HepG2 (cell line): ENCODE data around the gene FIBP. TPM values are rescaled to one million over a fixed set of nuclear protein-coding genes. Genes with fewer than 3 reads are reported as not detected.

Experiments
- ATAC-seq: fragments of 200-7000 bp; cut with Tn5 transposase; 3 replicates; pipeline ENCODE4 v1.9.1; 2020; ENCODE audit warnings: mild to moderate bottlenecking, moderate library complexity
- BruUV-seq: library from RNA; stranded (reverse); fragments of 400-500 nt; replicated peaks from 2 replicates; lab custom pipeline; 2021; lab: Mats Ljungman, UMichigan
- CTCF ChIA-PET: fragments of 300-600 bp; formaldehyde crosslinking; extraction: SDS; loops from one replicate; lab custom pipeline; 2021; ENCODE audit warnings: low total read pairs, inconsistent platforms, low intra/inter-chr PET ratio; lab: Yijun Ruan, JAX
- POLR2A ChIA-PET: fragments of 350-600 bp; sonication (Branson Sonifier 250); formaldehyde crosslinking; loops from one replicate; lab custom pipeline; 2020; ENCODE audit warnings: antibody characterized with exemption, inconsistent platforms; lab: Yijun Ruan, JAX
- DNase-seq: peaks from one replicate; pipeline ENCODE4 v3.0.0-alpha.2; 2015; ENCODE audit warnings: low spot score
- FAIRE-seq: peaks from 3 replicates; lab custom pipeline; 2011; peaks lifted over from hg19 to GRCh38; lab: Jason Lieb, UNC
- H2AFZ ChIP-seq: one replicate; pipeline ENCODE4 v1.6.1; 2011; ENCODE audit warnings: low read length, inconsistent platforms
- H3K27ac ChIP-seq: fragments of 300-600 bp; 3 replicates; pipeline ENCODE4 v1.8.0; 2011; ENCODE audit warnings: mixed run types, mild to moderate bottlenecking, mixed read lengths, low read length, inconsistent platforms; ENCODE audit not compliant: insufficient read depth; ENCODE audit errors: extremely low read length
- H3K27me3 ChIP-seq, 2 experiments: fragments of 200-600 bp in 1 of 2; 2 replicates in 1 of 2; 3 replicates in 1 of 2; pipeline versions ENCODE4 v1.6.0 to v1.8.0; 2011; ENCODE audit warnings: low read length in 2 of 2, mild to moderate bottlenecking in 2 of 2, moderate library complexity in 2 of 2, inconsistent platforms in 1 of 2; ENCODE audit not compliant: insufficient read depth in 2 of 2, control insufficient read depth in 1 of 2
- H3K36me3 ChIP-seq, 2 experiments: fragments of 200-600 bp in 1 of 2; replicated peaks in 1 of 2; 2 replicates in 1 of 2; 3 replicates in 1 of 2; pipeline versions ENCODE4 v1.5.1 to v1.8.0; 2011; ENCODE audit warnings: low read length in 2 of 2, inconsistent platforms in 1 of 2; ENCODE audit not compliant: insufficient read depth in 2 of 2, control insufficient read depth in 1 of 2
- H3K4me1 ChIP-seq: 2 replicates; pipeline ENCODE4 v1.5.1; 2012; ENCODE audit warnings: low read length, inconsistent platforms; ENCODE audit not compliant: insufficient read depth
- H3K4me2 ChIP-seq: 2 replicates; pipeline ENCODE4 v1.6.0; 2011; ENCODE audit warnings: low read depth, low read length, inconsistent platforms
- H3K4me3 ChIP-seq, 3 experiments: fragments of 200-600 bp in 1 of 3; sonication (generic), shearing (Covaris generic) in 1 of 3; replicated peaks in 1 of 3; 2 replicates each; pipeline ENCODE4 v1.5.1; 2011 to 2016; ENCODE audit warnings: low read length in 3 of 3, inconsistent platforms in 2 of 3, low read depth in 2 of 3, mild to moderate bottlenecking in 2 of 3, control low read depth in 1 of 3, mixed read lengths in 1 of 3; ENCODE audit not compliant: insufficient read depth in 1 of 3
- H3K79me2 ChIP-seq: one replicate; pipeline ENCODE4 v1.6.1; 2011; ENCODE audit warnings: low read length, inconsistent platforms; ENCODE audit not compliant: insufficient read depth
- H3K9ac ChIP-seq: 2 replicates; pipeline ENCODE4 v1.6.0; 2011; ENCODE audit warnings: mild to moderate bottlenecking, low read depth, low read length, inconsistent platforms; ENCODE audit not compliant: insufficient read depth
- H3K9me3 ChIP-seq: 2 replicates; pipeline ENCODE4 v1.5.1; 2012; ENCODE audit warnings: mild to moderate bottlenecking, low read length
- H4K20me1 ChIP-seq: 2 replicates; pipeline ENCODE4 v1.6.0; 2011; ENCODE audit warnings: inconsistent platforms, mild to moderate bottlenecking, low read length, moderate library complexity; ENCODE audit not compliant: insufficient read depth
- AHR ChIP-seq: IDR thresholded peaks from 2 replicates; pipeline ENCODE4 v1.6.1; 2018; ENCODE audit warnings: missing genetic modification reagents, missing compliant biosample characterization
- PCBP1 ChIP-seq: fragments of 200-400 bp; formaldehyde crosslinking; IDR thresholded peaks from 2 replicates; pipeline ENCODE4 v1.6.1; 2017; ENCODE audit warnings: mild to moderate bottlenecking, low read depth, low read length, borderline replicate concordance
- TARDBP ChIP-seq: sonication (generic); formaldehyde crosslinking; IDR thresholded peaks from 2 replicates; pipeline ENCODE4 v1.8.0; 2022; ENCODE audit warnings: mild to moderate bottlenecking, missing genetic modification reagents
- ZNF570 ChIP-seq: sonication (generic); formaldehyde crosslinking; IDR thresholded peaks from 2 replicates; pipeline ENCODE4 v1.4.0; 2020; ENCODE audit warnings: mild to moderate bottlenecking, missing genetic modification reagents, borderline replicate concordance
- WGBS: methylation state at CpG from one replicate; pipeline ENCODE4 v1.1.6; 2017; ENCODE audit warnings: low lambda C conversion rate; 5-methylcytosine and 5-hydroxymethylcytosine counted together
- in situ Hi-C: cut with HindIII; loops from 2 replicates; pipeline ENCODE4 v1.10.0; 2017; ENCODE audit warnings: low pct_unique_long_range_greater_than_20kb; ENCODE audit not compliant: extremely low pct_ligation_motif_present
- intact Hi-C: fragments of 100-400 bp; cut with micrococcal nuclease; formaldehyde crosslinking; loops from one replicate; pipeline ENCODE4 v1.10.0; 2022; ENCODE audit not compliant: unreplicated experiment
- polyA plus RNA-seq, 8 experiments: library from polyadenylated mRNA; depleted of rRNA in 3 of 8; stranded (reverse) in 7 of 8; unstranded in 1 of 8; fragments of >200 nt; fragmentation: Illumina TruSeq in 4 of 8; extraction: Trizol in 4 of 8; gene quantifications; 2 replicates each; pipeline versions ENCODE4 v1.2.1 to v1.2.3, GENCODE V29; 2011 to 2016; ENCODE audit warnings: low read depth in 4 of 8, missing spikeins in 1 of 8, mixed read lengths in 1 of 8; ENCODE audit not compliant: insufficient read depth in 1 of 8
- total RNA-seq, 5 experiments: library from RNA; depleted of rRNA; stranded (reverse); fragments of >200 nt; fragmentation: Illumina TruSeq; extraction: Trizol; gene quantifications; 2 replicates each; pipeline ENCODE4 v1.2.3, GENCODE V29; 2016; ENCODE audit warnings: low read depth in 1 of 5
- TF ChIP-seq, protein P1 (sequence below): sonication (generic); formaldehyde crosslinking; IDR thresholded peaks from 2 replicates; pipeline ENCODE4 v1.5.0; 2020; ENCODE audit warnings: mild to moderate bottlenecking, missing genetic modification reagents, borderline replicate concordance

FIBP gene
- total and polyA plus RNA-seq, 2 of the 13 experiments (the other 11 are each of a cell fraction or from before 2014, with no cell fraction given) = 42.9 to 62.1 TPM

- TF ChIP-seq, protein P1, sequence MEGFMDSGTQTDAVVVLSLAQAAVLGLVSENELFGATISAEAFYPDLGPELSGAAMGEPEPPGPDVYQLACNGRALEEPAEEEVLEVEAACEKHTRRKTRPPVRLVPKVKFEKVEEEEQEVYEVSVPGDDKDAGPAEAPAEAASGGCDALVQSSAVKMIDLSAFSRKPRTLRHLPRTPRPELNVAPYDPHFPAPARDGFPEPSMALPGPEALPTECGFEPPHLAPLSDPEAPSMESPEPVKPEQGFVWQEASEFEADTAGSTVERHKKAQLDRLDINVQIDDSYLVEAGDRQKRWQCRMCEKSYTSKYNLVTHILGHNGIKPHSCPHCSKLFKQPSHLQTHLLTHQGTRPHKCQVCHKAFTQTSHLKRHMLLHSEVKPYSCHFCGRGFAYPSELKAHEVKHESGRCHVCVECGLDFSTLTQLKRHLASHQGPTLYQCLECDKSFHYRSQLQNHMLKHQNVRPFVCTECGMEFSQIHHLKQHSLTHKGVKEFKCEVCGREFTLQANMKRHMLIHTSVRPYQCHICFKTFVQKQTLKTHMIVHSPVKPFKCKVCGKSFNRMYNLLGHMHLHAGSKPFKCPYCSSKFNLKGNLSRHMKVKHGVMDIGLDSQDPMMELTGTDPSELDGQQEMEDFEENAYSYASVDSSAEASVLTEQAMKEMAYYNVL (CRISPR knock-in tag) = no peak
- TF ChIP-seq PCBP1 = 0 out of 2 replicates have a peak, but pooled peaks have one; percentile 39
- no peak for TF ChIP-seq TARDBP (CRISPR knock-in tag)
- TF ChIP-seq, all 625 proteins: peak for 2
These were observed 25.1 kb downstream of the FIBP start (continued) for GRCh38 chr11:65862941-65863888.

- intact Hi-C loops = no loop called here
- Histone ChIP-seq H3K9ac (peak overlapping the region; percentile 89; the same call in 1 of the 2 replicates), H3K79me2 (peaks cover 15% of the 10 kb centered on the region), H3K36me3 (peaks cover 14 to 41% of the 10 kb centered on the region in 2 experiments; a peak in 4 of 5 replicates), H3K9me3 (no peaks in the 10 kb centered on the region), H3K4me2 (peak overlapping the region; percentile 100), H4K20me1 (peaks cover 4% of the 10 kb centered on the region; the same call in 1 of the 2 replicates), H3K27ac (no peak overlapping the region), H3K4me1 (peaks cover 28% of the 10 kb centered on the region), H3K27me3 (no peaks in the 10 kb centered on the region; a peak in 1 of 5 replicates), H2AFZ (no peak overlapping the region), H3K4me3 (peak overlapping the region in 1 of 3 experiments; percentile 99; a peak in 2 of 6 replicates)
- ChIA-PET POLR2A (no interaction called here), CTCF (no interaction called here)
- DNase-seq (no peak), FAIRE-seq (no peak), ATAC-seq (no peak)
- no TSS peak for BruUV-seq
- TF ChIP-seq ZNF570 (no peak), AHR (CRISPR knock-in tag) (0 out of 2 replicates have a peak, but pooled peaks have one; percentile 3)
- in situ Hi-C loops = no loop called here
- WGBS = 97% methylated on average over 3 of the region's 5 CpGs
These were observed 26.0 kb downstream of the FIBP start for GRCh38 chr11:65862191-65862735.
